NCI-H1694 (cell line): Measurements from ENCODE around the gene RRAS2.
"Not testable (repeated sequence)": the region's sequence is repeated elsewhere in the genome, so short reads cannot be mapped to it uniquely, and the experiment has no call there.

Experiments
- DNase-seq: peaks from one replicate; lab custom pipeline; 2025; lab: John Stamatoyannopoulos, UW

RRAS2 gene

DNA sequence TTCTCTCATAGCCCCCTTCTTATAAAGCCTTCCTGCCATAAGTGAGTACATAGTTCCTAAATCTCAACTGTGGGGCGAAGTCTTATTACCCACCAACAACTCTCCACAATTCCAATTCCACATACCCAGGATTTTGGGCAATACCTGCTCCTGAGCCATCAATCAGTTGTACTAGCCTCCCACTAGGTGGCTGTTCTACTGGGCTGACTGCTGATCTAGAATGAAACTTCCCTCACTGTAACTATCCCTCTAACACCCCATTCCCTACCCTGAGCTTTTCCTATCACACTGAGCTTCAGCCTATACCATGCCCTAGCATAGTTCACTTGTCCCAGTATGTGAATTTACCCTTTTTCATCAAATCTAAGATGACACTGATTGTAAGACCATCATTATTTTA, 52.5 kb downstream of the RRAS2 start:
- DNase-seq, result no peak

DNA sequence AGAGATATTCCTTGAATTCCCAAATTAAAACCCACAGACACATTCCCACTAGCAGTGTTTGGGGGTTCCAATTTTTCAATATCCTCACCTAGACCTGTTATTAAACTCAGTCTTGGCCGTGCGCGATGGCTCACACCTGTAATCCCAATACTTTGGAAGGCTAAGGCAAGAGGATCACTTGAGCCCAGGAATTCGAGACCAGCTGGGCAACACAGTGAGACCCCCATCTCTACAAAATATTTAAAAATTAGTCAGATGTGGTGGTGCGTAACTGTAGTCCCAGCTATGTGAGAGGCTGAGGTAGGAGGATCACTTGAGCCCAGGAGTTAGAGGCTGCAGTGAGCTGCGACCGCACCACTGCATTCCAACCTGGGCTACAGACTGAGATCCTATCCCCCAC, 53.3 kb downstream of the RRAS2 start:
- DNase-seq, result no peak

DNA sequence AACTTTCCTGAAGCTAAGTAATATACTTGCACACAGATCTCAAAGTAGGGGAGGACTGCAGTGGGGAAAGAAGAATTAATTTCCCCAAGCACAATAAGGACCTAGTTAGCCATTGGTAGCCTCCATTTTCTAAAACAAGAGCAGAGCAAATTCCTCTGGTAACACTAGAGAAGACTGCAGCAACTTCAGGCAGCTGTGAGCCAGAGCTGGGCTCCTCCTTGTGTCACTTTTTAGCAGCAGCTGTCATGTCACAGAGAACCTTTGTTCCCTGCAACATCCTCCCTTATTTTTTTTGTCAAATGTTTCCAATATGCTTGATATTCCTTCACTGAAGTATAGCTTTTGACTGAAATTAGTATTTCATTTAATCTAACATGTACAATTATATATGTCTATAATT, 54.4 kb downstream of the RRAS2 start:
- DNase-seq, result no peak

DNA sequence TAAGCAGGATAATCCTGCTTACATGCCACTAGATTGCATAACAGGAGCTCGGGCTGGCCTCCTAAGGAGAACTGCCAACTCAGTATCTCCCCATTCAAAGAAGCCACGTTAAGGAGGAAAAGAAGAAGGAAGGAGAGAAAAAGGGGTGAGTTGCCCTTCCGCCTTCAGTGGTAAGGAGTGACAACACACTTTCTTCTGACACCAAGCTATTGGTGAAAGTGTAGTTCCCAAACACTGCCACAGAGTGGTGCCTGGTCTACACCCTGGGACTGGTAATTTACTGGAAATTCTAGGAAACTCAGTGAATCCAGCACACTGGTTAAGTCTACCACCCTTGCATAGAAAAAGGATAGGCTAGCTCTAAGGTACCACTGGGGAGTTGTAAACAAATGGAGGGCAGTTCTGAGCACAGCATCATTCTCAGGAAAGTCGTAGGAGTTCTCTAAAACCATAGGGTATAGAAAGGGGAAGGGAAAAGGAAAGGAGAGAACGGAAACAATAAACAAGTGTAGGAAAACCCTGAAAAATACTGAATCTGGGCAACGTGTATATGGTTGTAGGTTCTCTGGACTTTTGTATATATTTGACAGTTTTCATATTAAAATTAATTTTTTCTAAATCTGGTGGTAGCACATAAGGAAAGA, 58.2 kb downstream of the RRAS2 start:
- DNase-seq, result peak; percentile 42

DNA sequence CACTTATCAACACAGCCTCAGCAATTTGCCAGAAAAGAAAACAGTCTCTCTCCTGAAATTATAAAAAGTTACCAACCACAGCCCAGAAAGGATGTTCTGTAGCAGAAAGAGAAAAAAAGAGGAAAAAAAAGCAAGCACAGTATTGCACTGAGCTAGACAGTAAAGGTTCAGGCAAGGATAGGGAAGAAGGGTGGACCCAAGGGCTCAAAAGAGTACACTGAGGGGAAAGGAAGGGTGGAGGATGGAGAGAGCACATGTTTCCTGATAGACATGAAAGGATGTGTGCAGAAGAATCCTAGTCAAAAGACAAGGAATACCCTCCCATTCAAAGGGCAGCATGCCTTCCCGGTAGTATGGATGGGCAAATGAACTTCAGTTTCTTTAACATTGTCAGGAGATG, 59.1 kb downstream of the RRAS2 start:
- DNase-seq, result no peak

DNA sequence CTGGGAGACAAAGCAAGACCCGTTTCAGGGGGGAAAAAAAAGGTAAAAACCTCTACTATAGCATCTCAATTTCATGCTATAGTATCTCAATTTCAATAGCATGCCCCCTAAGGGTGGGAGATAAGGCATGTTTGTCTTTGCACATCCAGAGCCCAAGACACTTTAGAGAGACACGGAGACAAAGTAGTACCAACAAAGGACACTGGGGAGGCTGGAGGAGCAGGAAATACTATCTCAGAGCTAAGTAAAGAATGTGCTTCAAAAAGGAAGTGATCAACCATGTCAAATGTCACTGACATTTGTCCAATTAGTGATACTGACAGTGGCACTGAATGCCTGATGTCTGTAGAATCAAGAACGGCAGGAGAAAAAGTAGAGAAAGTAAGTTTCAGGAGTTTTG, 68.6 kb downstream of the RRAS2 start:
- no peak for DNase-seq

DNA sequence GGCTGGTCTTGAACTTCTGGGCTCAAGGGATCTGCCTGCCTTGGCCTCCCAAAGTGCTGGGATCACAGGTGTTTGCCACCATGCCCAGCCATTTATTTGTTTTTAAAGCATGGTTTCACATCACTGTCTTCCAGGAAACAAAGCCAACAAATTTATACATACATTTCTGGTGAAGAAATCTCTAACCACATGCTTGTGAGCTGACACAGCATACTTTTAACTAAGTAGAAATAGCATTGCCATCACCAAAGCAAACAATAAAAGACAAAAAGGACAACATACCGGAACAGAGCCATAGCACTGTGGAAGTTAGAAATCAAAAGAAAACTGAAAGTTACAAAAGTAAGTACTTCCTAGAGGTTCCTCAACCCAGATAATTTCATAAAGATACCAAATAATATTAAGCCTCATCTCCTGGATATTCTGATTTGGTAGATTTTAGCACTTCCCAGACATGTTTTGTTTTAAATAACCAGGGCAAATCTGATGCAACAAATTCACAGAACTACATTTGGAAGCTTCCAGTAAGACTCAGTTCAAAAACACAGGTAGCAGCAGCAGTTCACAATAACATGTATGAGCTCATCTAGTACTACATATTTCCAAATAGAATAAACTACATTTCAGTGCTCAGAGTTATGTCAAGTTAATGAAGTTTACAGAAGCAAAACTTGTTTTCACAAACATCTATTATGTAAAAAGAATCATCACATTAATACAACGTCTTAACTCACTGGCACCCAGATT, 70.6 kb downstream of the RRAS2 start:
- no peak for DNase-seq

DNA sequence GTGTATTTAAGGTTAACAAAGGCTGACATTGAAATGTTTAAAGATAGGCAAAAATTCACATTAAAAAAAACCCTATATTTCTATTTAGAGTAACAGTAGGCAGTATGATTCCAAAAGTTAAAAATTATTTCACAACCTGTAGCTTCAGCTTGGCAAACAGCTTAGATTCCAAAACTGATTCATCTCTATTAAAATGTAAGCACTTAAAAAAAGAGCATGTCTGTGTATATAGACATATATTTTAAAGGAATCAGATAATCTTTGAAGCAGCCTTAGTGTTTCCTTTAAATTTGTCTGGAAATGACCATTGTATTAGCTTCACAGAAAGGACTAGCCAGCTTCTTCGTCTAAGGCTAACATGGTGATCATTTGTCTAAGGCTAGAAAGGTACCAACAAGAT, 80.1 kb downstream of the RRAS2 start:
- DNase-seq, result not testable (repeated sequence)

DNA sequence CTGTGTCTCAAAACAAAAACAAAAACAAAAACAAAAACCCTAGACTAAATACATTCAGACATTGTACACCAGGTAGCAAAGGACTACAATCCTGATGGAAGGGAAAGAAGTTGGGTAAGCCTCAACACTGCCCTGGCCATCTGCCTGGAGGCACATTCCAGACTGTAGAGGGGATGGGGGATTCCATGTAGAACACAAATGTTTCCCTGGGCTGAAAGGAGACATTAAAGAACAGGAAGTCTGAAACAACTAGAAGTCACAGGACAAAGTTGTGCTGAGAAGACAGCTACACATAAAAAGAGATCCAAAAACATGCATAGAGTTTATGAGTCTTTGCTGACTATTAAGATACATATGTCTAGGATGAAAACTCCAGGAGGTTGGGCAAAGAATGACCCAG, 83.9 kb downstream of the RRAS2 start:
- DNase-seq, result no peak

DNA sequence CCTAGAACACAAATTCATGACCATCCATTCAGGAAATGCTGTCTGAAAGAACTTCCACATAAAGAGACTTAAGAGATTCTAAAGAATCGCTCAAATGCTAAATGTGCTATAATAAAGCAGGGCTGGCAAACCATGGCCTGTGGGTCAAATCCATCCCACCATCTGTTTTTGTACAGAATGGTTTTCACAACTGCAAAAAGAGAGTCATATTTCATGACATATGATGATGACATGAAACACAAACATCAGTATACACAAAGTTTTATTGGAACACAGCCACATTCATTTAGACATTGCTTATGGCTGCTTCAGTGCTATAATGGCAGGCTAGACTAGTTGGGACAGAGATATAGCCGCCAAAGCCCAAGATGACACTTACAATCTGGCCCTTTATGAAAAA, 85.1 kb downstream of the RRAS2 start:
- no peak for DNase-seq

DNA sequence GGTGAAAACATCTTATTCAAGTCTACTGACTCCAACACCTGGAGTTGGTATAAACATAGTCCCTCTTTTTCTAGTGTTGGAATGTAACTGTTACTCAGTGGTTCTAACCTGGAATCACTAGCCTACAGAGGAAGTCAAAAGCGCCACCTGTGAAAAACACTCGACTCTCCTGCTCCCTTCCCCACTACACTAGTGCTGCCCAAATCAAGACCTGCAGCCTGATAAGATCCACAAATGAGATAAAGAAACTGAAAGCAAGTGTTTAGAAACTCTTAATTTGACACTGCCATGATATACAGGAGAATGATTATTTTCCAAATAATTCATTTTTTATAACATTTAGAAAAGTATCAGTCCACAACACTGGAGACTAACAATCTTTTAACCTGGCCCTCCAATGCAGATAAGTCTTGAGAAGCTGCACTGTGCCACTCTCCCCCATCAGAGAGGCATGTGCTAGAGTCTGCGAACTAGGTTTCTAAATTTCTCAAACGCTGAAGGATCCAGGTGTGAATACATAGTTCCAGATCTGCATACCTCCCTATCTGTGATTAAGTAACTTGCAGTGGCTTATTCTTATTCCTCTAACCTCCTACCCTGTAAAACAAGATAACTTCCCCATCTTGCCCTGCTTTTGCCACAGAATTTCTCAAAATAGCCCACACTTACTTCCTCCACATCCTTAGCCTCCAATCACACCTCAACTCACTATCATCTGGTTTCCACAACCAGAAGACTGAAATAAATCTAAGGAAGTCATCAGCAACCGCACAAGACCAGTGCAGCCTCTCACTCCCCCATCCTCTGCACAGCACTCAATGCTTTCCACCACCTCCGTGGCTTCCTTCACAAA, 88.1 kb downstream of the RRAS2 start:
- no peak for DNase-seq

DNA sequence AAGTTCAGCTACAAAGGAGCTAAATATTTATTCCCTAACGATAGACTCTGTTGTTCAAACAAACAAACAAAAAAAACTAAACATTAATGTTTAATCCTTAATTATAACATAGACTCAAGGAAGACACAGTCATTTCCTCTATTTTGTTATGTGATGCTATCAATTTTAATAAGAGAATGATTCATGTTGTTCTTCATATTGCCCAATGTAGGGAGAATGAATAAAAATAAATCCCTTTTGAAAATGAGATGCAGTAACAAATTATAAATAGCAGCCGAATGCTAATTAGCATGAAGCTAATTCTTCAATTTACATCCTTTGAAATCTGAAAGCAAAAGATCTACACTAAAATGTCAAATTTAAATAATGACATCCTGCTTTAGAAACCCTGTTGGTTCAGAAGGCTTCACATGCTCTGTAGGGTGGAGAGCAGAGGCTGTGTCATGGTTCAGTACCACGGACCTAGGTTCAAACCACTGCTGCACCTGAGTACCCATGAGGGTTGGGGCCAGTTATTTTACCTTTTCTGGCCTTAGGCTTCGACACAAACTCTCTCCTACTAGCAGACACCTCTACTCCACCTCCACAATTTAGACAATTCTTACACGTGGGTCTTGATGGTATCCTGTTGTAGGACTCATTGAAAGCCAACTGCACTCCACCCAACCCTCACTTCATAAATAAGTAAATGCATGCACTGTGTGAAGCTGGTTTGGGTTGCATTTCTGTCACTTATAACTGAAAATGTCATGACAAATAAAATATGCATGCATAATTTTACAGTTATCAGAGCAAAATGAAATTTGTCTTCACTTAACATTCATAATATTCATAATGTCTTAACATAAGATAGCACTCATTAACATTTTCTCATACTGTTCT, 89.0 kb downstream of the RRAS2 start:
- no peak for DNase-seq

DNA sequence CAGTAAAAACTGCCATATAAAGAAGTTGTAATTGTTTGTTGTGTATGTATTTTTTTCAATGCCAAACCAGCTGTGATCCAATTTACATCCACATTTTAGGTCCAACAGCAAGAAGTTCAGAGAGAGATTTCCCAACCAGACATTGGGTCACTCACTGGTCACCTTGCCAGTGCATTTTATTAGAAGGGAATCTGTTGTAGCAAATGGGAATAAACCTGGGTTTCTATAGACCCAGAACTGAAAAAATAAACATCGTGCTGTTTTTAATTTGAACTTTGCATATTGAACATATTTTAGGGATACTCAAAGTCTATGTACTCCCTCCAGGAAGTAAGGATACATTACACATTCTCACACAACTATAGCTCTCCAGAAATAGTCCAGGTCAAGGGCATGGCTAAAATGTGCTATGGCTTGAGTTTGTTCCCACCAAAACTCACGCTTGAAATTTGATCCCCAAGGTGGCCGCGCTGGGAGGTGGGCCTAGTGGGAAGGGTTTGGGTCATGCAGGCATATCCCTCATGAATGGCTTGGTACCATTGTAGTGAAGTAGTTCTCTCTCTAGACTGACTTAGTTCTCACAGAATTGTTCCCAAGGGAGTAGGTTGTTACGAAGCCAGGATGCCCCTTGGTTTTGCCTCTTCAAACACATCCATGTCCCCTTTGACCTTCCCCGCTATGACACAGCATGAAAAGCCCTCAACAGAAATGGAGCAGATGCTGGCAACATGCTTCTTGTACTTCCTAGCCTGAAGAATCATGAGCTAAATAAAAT, 90.9 kb downstream of the RRAS2 start:
- DNase-seq, result no peak

DNA sequence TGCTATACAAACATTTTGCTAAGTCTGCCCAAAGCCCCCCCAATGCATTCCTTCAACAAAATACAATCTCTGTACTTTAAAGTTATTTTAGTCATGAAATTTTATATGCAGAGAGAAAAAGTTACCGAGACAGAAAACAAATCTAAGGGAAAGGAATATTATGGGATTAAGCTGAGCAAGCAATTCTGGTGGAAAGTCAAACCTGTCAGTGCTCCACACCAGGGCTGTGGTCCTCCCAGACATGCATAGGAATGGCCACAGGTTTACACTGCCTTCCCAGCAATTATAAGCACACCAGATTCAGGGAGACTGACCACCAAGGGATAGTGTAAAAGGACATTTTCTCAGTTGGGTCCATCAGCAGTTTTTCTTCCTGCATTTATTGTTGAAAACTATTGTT, 92.4 kb downstream of the RRAS2 start:
- no peak for DNase-seq

DNA sequence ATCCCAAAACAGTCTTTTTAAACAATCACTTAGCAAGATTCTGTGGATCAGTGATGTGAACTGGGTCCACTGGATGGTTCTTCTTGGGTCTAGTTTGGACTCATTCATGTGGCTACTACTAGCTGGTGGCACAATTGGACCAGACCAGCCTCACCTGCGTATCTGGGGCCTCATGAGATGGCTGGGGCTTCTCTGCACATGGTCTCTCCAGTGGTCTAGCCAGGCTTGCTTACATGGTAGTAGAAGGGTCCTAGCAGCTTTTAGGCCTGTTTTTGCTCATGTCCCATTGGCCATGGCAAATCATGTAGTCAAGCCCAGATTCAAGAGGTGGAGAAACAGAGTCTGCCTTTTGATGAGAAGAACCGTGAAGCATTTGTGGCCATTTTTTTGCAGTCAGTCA, 94.0 kb downstream of the RRAS2 start:
- no peak for DNase-seq

DNA sequence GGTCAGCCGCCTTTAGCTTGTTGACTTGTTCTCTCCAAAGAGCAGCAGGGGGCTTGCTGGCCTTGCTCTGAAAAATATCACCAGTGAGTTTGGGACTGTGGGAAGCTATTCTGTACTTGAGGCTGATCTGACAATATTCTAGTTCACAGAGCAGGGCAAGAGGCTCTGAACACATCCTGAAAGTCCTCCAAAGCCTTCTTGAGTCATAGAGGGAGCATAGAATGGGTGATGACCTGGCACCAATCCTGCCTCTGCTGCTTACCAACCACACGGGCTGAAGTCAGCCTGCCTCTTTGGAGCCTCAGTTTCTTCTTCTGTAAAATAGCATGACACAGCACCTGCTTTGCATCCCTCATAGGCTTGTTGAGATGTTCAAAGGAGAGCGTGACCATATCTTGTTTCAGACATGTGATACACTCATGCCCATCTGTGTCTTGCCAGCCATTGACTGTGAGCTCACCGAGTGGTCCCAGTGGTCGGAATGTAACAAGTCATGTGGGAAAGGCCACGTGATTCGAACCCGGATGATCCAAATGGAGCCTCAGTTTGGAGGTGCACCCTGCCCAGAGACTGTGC, 96.6 kb downstream of the RRAS2 start:
- DNase-seq, result no peak

DNA sequence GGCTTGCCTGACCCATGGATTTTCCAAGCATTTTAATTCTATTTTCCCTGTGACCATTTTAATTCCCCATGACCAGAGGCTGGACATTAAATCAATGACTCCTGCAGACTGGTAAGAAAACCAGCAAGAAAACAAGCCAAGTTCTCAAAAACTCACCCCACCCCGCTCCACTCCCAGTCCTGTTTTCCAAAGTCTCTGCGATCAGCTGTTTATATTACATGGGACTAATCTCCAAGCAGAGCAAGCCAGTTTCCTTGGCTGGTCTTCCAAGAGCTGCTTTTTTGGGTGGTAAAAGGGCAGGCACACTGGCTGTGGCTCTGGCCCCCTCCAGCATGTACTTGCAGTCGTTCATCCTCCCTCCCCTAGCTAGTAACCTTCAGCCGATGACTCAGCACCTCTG, 97.9 kb downstream of the RRAS2 start:
- no peak for DNase-seq

DNA sequence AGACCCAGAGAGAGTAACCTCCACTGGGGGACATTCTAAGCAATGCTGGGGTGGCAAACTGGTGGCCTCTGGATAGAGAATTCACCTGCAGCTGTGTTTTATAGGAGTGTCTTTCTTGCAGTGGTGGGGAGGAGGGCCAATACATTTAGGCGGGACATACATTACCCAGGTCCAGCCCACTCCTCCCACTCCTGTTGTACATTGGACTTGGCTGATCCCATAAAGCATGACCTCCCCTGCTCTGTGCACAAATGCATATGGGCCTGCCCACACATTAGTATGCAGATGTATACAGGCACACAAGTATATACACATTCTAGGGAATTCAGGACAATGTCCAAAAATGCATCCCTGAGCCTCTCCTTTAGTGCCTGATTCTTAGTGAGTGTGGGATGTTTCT, 99.1 kb downstream of the RRAS2 start:
- DNase-seq, result no peak

DNA sequence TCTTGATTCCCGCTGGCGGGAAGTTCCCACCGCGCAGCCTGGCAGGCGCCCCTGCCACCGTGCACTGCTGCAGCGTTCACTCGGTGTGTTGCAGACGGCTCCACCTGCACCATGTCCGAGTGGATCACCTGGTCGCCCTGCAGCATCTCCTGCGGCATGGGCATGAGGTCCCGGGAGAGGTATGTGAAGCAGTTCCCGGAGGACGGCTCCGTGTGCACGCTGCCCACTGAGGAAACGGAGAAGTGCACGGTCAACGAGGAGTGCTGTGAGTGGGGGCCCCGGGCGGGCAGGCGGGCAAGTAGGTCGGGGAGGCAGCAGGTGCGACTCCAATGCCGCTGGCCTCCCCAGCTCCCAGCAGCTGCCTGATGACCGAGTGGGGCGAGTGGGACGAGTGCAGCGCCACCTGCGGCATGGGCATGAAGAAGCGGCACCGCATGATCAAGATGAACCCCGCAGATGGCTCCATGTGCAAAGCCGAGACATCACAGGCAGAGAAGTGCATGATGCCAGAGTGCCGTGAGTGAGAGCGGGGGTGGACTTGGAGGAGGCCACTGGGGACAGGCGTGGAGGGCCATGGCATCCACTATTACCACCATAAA, 99.7 kb downstream of the RRAS2 start:
- DNase-seq, result no peak

DNA sequence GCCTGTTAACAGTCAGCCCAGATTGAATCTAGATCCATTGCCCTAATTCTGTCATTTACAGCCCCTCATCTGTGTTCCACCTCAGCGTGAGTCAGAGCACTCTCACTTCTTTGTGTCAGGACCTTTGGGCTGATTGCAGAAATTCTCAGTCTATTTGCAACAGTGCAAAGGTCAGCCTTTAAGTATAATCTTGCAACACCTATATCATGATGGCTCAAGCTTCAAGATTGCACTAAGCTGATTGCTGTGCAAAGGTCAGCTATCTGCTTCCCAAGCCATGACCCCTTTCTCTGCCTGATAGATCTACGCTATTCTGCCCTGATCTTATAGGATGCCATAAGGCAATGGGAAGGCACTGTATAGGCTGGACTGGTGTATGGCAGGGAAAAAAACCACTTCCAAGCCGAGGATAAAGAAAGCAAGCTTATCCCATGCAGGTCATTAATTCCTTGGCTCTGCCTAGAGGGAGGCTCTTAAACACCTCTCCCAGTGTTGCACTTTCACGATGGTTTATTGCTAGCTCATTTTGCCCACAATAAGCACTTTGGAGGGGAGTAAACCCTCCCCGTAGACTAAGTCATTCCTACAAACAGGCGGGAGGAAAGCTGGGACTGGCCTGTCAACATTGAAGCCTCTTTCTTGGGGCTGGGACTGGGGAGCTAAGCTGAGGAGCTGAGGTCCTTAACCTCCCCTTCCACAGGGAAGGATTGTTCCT, 100.6 kb downstream of the RRAS2 start:
- DNase-seq, result no peak
